ENCODE measurements around the gene LARP7.
"Not testable (repeated sequence)": the region's sequence is repeated elsewhere in the genome, so short reads cannot be mapped to it uniquely, and the experiment has no call there.

LARP7 gene

GRCh38 chr4:112651641-112652040, 14.7 kb downstream of the LARP7 start:
- no peak for DNase-seq

GRCh38 chr4:112652216-112652615, 15.3 kb downstream of the LARP7 start:
- DNase-seq = no peak

- DNase-seq = no peak
Observed at GRCh38 chr4:112655270-112655669, 18.3 kb downstream of the LARP7 start.

- DNase-seq = not testable (repeated sequence)
Observed at GRCh38 chr4:112656115-112656514, 19.2 kb downstream of the LARP7 start.

GRCh38 chr4:112664611-112665010, 27.7 kb downstream of the LARP7 start:
- DNase-seq = no peak

- DNase-seq = no peak
Observed at GRCh38 chr4:112668131-112668530, 31.2 kb downstream of the LARP7 start.

- DNase-seq = no peak
Observed at GRCh38 chr4:112673076-112673475, 36.1 kb downstream of the LARP7 start.

- no peak for DNase-seq
Observed at GRCh38 chr4:112673686-112674085, 36.7 kb downstream of the LARP7 start.

GRCh38 chr4:112674376-112674775, 37.4 kb downstream of the LARP7 start:
- DNase-seq = no peak

- DNase-seq = no peak
Observed at GRCh38 chr4:112677519-112678091, 40.7 kb downstream of the LARP7 start.

- DNase-seq = no peak
Observed at GRCh38 chr4:112680996-112681395, 44.1 kb downstream of the LARP7 start.

GRCh38 chr4:112693507-112693906, 56.6 kb downstream of the LARP7 start:
- no peak for DNase-seq

GRCh38 chr4:112700679-112701078, 63.7 kb downstream of the LARP7 start:
- DNase-seq = no peak

- no peak for DNase-seq
Observed at GRCh38 chr4:112702892-112703291, 65.9 kb downstream of the LARP7 start.

- no peak for DNase-seq
Observed at GRCh38 chr4:112704322-112704721, 67.4 kb downstream of the LARP7 start.

GRCh38 chr4:112704991-112705845, 68.3 kb downstream of the LARP7 start:
- no peak for DNase-seq

GRCh38 chr4:112705891-112706839, 69.2 kb downstream of the LARP7 start:
- peak; percentile 14 for DNase-seq

GRCh38 chr4:112706840-112707207, 69.9 kb downstream of the LARP7 start:
- no peak for DNase-seq
